Trophoblast cell (in vitro differentiated cells and primary cell): ENCODE data around the gene IL22RA1.

ENCODE experiments used
- DNase-seq, 2 donors: peaks; one replicate each; pipeline ENCODE4 v3.0.0-alpha.2; 2016
- H2AFZ ChIP-seq: 2 replicates; pipeline ENCODE4 v1.6.1; 2013; ENCODE audit warnings: low read length, moderate library complexity, mild to moderate bottlenecking; ENCODE audit not compliant: insufficient read depth, poor library complexity
- H2AK5ac ChIP-seq: 2 replicates; pipeline ENCODE4 v1.6.1; 2013; ENCODE audit warnings: mild to moderate bottlenecking, low read length
- H2BK120ac ChIP-seq: 2 replicates; pipeline ENCODE4 v1.6.1; 2013; ENCODE audit warnings: low read length, mild to moderate bottlenecking, moderate library complexity; ENCODE audit not compliant: insufficient read depth, poor library complexity
- H2BK12ac ChIP-seq: 2 replicates; pipeline ENCODE4 v1.6.1; 2013; ENCODE audit warnings: mild to moderate bottlenecking, low read length, moderate library complexity
- H2BK5ac ChIP-seq: 2 replicates; pipeline ENCODE4 v1.6.1; 2013; ENCODE audit warnings: low read length, low read depth, moderate library complexity, mild to moderate bottlenecking; ENCODE audit not compliant: poor library complexity
- H3K14ac ChIP-seq: 2 replicates; pipeline ENCODE4 v1.6.1; 2013; ENCODE audit warnings: mild to moderate bottlenecking, low read length
- H3K18ac ChIP-seq: 2 replicates; pipeline ENCODE4 v1.6.1; 2013; ENCODE audit warnings: mild to moderate bottlenecking, low read length
- H3K23ac ChIP-seq: 2 replicates; pipeline ENCODE4 v1.6.1; 2013; ENCODE audit warnings: low read length
- H3K27ac ChIP-seq: 2 replicates; pipeline ENCODE4 v1.5.1; 2013; ENCODE audit warnings: low read depth, mild to moderate bottlenecking, inconsistent platforms, low read length, moderate library complexity
- H3K27me3 ChIP-seq: 2 replicates; pipeline ENCODE4 v1.6.1; 2013; ENCODE audit warnings: inconsistent platforms, mild to moderate bottlenecking, low read length, moderate library complexity; ENCODE audit not compliant: insufficient read depth
- H3K36me3 ChIP-seq, 2 experiments: 1 replicate in 1 of 2; 2 replicates in 1 of 2; pipeline ENCODE4 v1.6.1; 2013; ENCODE audit warnings: low read length in 2 of 2, mild to moderate bottlenecking in 2 of 2, moderate library complexity in 1 of 2; ENCODE audit not compliant: insufficient read depth in 2 of 2, control insufficient read depth in 1 of 2
- H3K4ac ChIP-seq: 2 replicates; pipeline ENCODE4 v1.6.1; 2013; ENCODE audit warnings: low read depth, mild to moderate bottlenecking, low read length, moderate library complexity
- H3K4me1 ChIP-seq, 2 experiments: 1 replicate in 1 of 2; 2 replicates in 1 of 2; pipeline ENCODE4 v1.6.1; 2013; ENCODE audit warnings: low read length in 2 of 2, mild to moderate bottlenecking in 2 of 2, moderate library complexity in 1 of 2; ENCODE audit not compliant: insufficient read depth in 2 of 2, control insufficient read depth in 1 of 2
- H3K4me2 ChIP-seq: 2 replicates; pipeline ENCODE4 v1.6.1; 2013; ENCODE audit warnings: inconsistent platforms, mild to moderate bottlenecking, low read length, moderate library complexity
- H3K4me3 ChIP-seq: 2 replicates; pipeline ENCODE4 v1.5.1; 2013; ENCODE audit warnings: mild to moderate bottlenecking, low read depth, low read length, inconsistent platforms
- H3K79me1 ChIP-seq: one replicate; pipeline ENCODE4 v1.6.1; 2013; ENCODE audit warnings: low read length
- H3K79me2 ChIP-seq: 2 replicates; pipeline ENCODE4 v1.6.1; 2013; ENCODE audit warnings: low read length, mild to moderate bottlenecking; ENCODE audit not compliant: control insufficient read depth, insufficient read depth, poor library complexity
- H3K9ac ChIP-seq: 2 replicates; pipeline ENCODE4 v1.6.1; 2013; ENCODE audit warnings: mild to moderate bottlenecking, low read length
- H3K9me3 ChIP-seq: 2 replicates; pipeline ENCODE4 v1.6.1; 2013; ENCODE audit warnings: low read depth, mild to moderate bottlenecking, control low read depth, inconsistent platforms, low read length; ENCODE audit not compliant: insufficient read depth
- H4K12ac ChIP-seq: 2 replicates; pipeline ENCODE4 v1.6.1; 2013; ENCODE audit warnings: low read depth, mild to moderate bottlenecking, low read length, moderate library complexity
- H4K8ac ChIP-seq: 2 replicates; pipeline ENCODE4 v1.6.1; 2013; ENCODE audit warnings: low read depth, mild to moderate bottlenecking, low read length, moderate library complexity
- H4K91ac ChIP-seq: one replicate; pipeline ENCODE4 v1.6.1; 2013; ENCODE audit warnings: low read depth, mild to moderate bottlenecking, low read length, moderate library complexity
- WGBS: extraction: QIAGEN DNeasy Blood & Tissue Kit; methylation state at CpG from one replicate; pipeline ENCODE4 v1.1.7; 2013; ENCODE audit warnings: missing lambda C conversion rate; ENCODE audit not compliant: insufficient read length, insufficient coverage; ENCODE audit errors: extremely low coverage; 5-methylcytosine and 5-hydroxymethylcytosine counted together

Gene IL22RA1

GRCh38 chr1:24070821-24071393, 72.0 kb downstream of the IL22RA1 start:
- peak; percentile 56 to 83 for DNase-seq
- Histone ChIP-seq H3K79me1 (no peaks in the 10 kb centered on the region), H3K36me3 (no peaks in the 10 kb centered on the region), H3K14ac (no peak overlapping the region), H2AFZ (no peak overlapping the region), H3K4ac (no peak overlapping the region), H3K23ac (no peak overlapping the region), H4K12ac (no peak overlapping the region), H3K4me2 (peak overlapping the region; percentile 22), H3K79me2 (no peaks in the 10 kb centered on the region), H4K8ac (no peak overlapping the region), H3K18ac (no peak overlapping the region), H3K27ac (no peak overlapping the region), H3K9ac (no peak overlapping the region), H3K4me1 (no peaks in the 10 kb centered on the region), H2BK12ac (no peak overlapping the region), H2AK5ac (no peak overlapping the region), H2BK120ac (no peak overlapping the region), H4K91ac (no peak overlapping the region), H3K9me3 (peaks cover 2% of the 10 kb centered on the region), H3K27me3 (no peaks in the 10 kb centered on the region), H2BK5ac (no peak overlapping the region), H3K4me3 (no peak overlapping the region)
- WGBS = no CpG with 5 or more reads among the region's 15 CpGs

GRCh38 chr1:24069817-24070216, 73.1 kb downstream of the IL22RA1 start:
- H3K23ac ChIP-seq = no peak overlapping the region
- no CpG with 5 or more reads among the region's 7 CpGs for WGBS

More at GRCh38 chr1:24069817-24070216, 73.1 kb downstream of the IL22RA1 start:
- Histone ChIP-seq H3K4me2 (no peak overlapping the region), H3K4ac (no peak overlapping the region), H3K9me3 (peaks cover 2% of the 10 kb centered on the region), H3K27me3 (no peaks in the 10 kb centered on the region), H2BK12ac (no peak overlapping the region), H4K12ac (no peak overlapping the region), H2AK5ac (no peak overlapping the region), H3K4me1 (no peaks in the 10 kb centered on the region), H3K27ac (no peak overlapping the region), H2BK5ac (no peak overlapping the region), H3K79me1 (no peaks in the 10 kb centered on the region), H2AFZ (no peak overlapping the region), H3K36me3 (no peaks in the 10 kb centered on the region), H3K14ac (no peak overlapping the region), H4K91ac (no peak overlapping the region), H3K4me3 (no peak overlapping the region), H3K9ac (no peak overlapping the region), H3K18ac (no peak overlapping the region), H3K79me2 (no peaks in the 10 kb centered on the region), H2BK120ac (no peak overlapping the region), H4K8ac (no peak overlapping the region)
- no peak for DNase-seq
